HUES64 (cell line): ENCODE measurements around the gene FLNC.

Source experiments
- H3K27ac ChIP-seq: 2 replicates; pipeline ENCODE4 v1.7.0; 2013; ENCODE audit warnings: low read depth, low read length, inconsistent platforms
- H3K27me3 ChIP-seq: 2 replicates; pipeline ENCODE4 v1.6.1; 2013; ENCODE audit warnings: mild to moderate bottlenecking, low read length; ENCODE audit not compliant: insufficient read depth
- H3K36me3 ChIP-seq: 2 replicates; pipeline ENCODE4 v1.6.1; 2013; ENCODE audit warnings: mild to moderate bottlenecking, low read length; ENCODE audit not compliant: insufficient read depth
- H3K4me1 ChIP-seq: 2 replicates; pipeline ENCODE4 v1.6.1; 2013; ENCODE audit warnings: mild to moderate bottlenecking, low read length, moderate library complexity; ENCODE audit not compliant: insufficient read depth
- H3K4me3 ChIP-seq: 2 replicates; pipeline ENCODE4 v1.5.1; 2013; ENCODE audit warnings: mild to moderate bottlenecking, low read length, moderate library complexity
- H3K9ac ChIP-seq: 2 replicates; pipeline ENCODE4 v1.6.1; 2013; ENCODE audit warnings: mild to moderate bottlenecking, low read depth, low read length
- H3K9me3 ChIP-seq: 2 replicates; pipeline ENCODE4 v1.6.1; 2013; ENCODE audit warnings: low read depth, low read length; ENCODE audit not compliant: insufficient read depth
- WGBS: fragments of 150-250, 120-280 bp; methylation state at CpG from one replicate; pipeline ENCODE4 v1.1.7; 2013; ENCODE audit warnings: missing lambda C conversion rate; 5-methylcytosine and 5-hydroxymethylcytosine counted together

Gene FLNC

GRCh38 chr7:128856001-128856718 is 26.0 kb downstream of the FLNC start:
- Histone ChIP-seq H3K4me1 (no peaks in the 10 kb centered on the region), H3K36me3 (peaks cover 47% of the 10 kb centered on the region), H3K4me3 (no peak overlapping the region), H3K9me3 (no peaks in the 10 kb centered on the region), H3K27me3 (no peaks in the 10 kb centered on the region), H3K9ac (no peak overlapping the region), H3K27ac (no peak overlapping the region)
- WGBS = 95% methylated on average over 17 of the region's 17 CpGs

GRCh38 chr7:128858380-128859231 is 28.4 kb downstream of the FLNC start:
- no peak overlapping the region for H3K9ac ChIP-seq
- H3K4me3 ChIP-seq = no peak overlapping the region
- H3K36me3 ChIP-seq = peaks cover 26% of the 10 kb centered on the region; the same call in 1 of the 2 replicates
- H3K4me1 ChIP-seq = 0 out of 2 replicates have a peak, but pooled peaks cover under 1% of the 10 kb centered on the region
- WGBS = 93% methylated on average over 18 of the region's 18 CpGs
- H3K9me3 ChIP-seq = no peaks in the 10 kb centered on the region
- H3K27ac ChIP-seq = no peak overlapping the region
- H3K27me3 ChIP-seq = no peaks in the 10 kb centered on the region

DNA sequence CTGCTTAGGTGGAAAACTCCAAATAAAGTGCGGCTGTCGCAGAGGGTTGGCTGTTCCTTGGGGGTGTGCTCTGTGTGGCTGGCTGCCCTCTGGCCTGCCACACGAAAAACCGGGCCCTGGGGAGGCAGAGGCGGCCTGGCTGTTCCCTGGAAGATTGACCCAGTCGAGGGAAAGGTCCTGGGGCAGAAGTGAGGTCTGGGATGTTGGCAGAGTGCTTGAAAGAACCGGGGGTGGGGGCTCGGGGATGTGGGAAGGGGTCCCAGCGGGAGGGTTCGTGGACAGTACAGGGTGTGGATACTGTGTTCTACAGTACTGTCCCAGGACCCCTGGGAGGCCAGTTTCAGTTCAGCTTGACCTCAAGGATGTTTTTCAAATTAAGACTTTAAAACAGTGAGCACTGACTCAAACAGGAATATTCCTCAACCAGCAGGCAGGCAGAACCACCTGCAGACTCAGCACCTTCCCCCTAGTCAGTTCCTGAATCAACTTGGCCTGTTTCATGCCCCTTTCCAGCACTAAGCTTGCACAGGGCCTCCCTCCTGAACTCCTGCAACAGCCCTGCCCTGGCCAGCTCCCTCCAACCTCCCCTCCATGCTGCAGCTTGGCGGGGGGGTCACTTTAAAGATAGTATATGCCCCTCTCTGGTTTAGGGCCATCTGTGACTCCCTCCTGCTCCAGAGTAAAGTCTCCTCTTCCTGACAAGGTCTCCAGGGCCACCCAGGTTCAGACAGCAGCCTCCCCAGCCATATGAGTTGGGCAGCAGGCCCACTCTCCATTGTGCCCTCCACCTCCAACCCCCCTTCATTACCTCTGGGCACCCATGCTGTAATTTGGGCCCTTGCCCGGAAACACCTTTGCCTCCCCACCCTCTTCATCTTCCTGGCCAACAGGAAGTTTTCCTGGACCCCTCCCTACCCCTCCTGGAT is 29.3 kb downstream of the FLNC start:
- 92% methylated on average over 12 of the region's 12 CpGs for WGBS
- Histone ChIP-seq H3K4me1 (0 out of 2 replicates have a peak, but pooled peaks cover 3% of the 10 kb centered on the region), H3K9ac (no peak overlapping the region), H3K9me3 (no peaks in the 10 kb centered on the region), H3K27me3 (no peaks in the 10 kb centered on the region), H3K36me3 (peaks cover 17% of the 10 kb centered on the region; the same call in 1 of the 2 replicates), H3K27ac (peak overlapping the region; percentile 22; the same call in 1 of the 2 replicates), H3K4me3 (no peak overlapping the region)

- 0 out of 2 replicates have a peak, but pooled peaks cover 3% of the 10 kb centered on the region for H3K4me1 ChIP-seq
Observed at GRCh38 chr7:128860158-128861073, 30.2 kb downstream of the FLNC start.

GRCh38 chr7:128861957-128862570 is 31.9 kb downstream of the FLNC start:
- H3K4me1 ChIP-seq = 0 out of 2 replicates have a peak, but pooled peaks cover 3% of the 10 kb centered on the region
- peaks cover 3% of the 10 kb centered on the region for H3K27me3 ChIP-seq
- peak overlapping the region; percentile 43 for H3K9ac ChIP-seq
- H3K27ac ChIP-seq = no peak overlapping the region
- WGBS = 77% methylated on average over 15 of the region's 15 CpGs
- H3K36me3 ChIP-seq = peaks cover 4% of the 10 kb centered on the region; the same call in 1 of the 2 replicates
- peak overlapping the region; percentile 81 for H3K4me3 ChIP-seq
- no peaks in the 10 kb centered on the region for H3K9me3 ChIP-seq

More at GRCh38 chr7:128860158-128861073, 30.2 kb downstream of the FLNC start:
- no peaks in the 10 kb centered on the region for H3K9me3 ChIP-seq
- H3K36me3 ChIP-seq = peaks cover 11% of the 10 kb centered on the region; the same call in 1 of the 2 replicates
- no peak overlapping the region for H3K4me3 ChIP-seq
- H3K27ac ChIP-seq = peak overlapping the region; percentile 22; the same call in 1 of the 2 replicates
- 74% methylated on average over 9 of the region's 10 CpGs for WGBS
- no peak overlapping the region for H3K9ac ChIP-seq
- H3K27me3 ChIP-seq = no peaks in the 10 kb centered on the region

DNA sequence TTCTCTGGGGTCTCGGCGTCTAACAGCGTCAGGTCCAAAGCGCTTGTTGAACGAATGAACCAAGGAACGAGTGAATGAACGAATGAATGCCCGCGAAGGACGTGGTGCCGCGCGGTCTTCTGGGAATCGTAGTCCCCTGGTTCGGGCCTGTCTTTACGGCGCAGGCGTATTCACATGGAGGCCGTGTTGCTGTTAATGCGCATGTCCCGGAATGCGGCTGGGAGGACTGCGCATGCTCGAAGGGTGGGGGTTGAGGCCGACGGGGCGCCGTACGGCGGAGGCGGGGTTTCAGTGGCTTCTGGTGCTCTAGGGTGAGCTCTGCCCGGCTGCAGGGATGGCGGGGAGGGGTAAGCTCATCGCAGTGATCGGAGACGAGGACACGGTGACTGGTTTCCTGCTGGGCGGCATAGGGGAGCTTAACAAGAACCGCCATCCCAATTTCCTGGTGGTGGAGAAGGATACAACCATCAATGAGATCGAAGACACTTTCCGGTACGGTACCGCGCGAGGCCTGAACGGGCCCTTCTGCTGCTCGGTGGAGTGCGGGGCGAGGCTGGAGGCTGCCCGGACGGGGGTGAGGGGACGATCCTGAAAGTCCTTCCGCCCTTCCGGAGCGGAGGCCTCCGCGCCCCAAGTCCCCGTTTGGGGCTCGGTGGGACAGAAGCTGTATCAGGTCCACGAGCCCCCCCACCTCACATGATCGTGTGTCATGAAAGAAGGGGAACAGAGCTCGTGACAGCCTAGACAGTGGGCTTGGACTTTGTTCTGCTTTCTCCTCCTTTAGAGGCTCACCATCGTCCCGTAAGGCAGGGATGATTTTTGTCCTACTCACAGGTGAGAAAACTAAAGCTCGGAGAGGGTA is 32.6 kb downstream of the FLNC start, which contains the start of gene ATP6V1F:
Gene ATP6V1F, plus strand, starts transcription at position 286 of the 862 bp plus-strand sequence. Its CDS starts 49 bp downstream, at position 335.
- Histone ChIP-seq H3K27ac (no peak within 1 kb of the TSS), H3K4me3 (peak within 1 kb of the TSS; percentile 81), H3K4me1 (peaks cover 4% of the 10 kb centered on the region; the same call in 1 of the 2 replicates), H3K27me3 (peaks cover 10% of the 10 kb centered on the region), H3K9ac (peak within 1 kb of the TSS; percentile 43), H3K36me3 (peaks cover 4% of the 10 kb centered on the region; the same call in 1 of the 2 replicates), H3K9me3 (no peaks in the 10 kb centered on the region)
- WGBS = 1% methylated on average over 65 of the region's 65 CpGs

GRCh38 chr7:128863433-128863989 is 33.3 kb downstream of the FLNC start:
- H3K27ac ChIP-seq = no peak overlapping the region
- peak overlapping the region; percentile 81 for H3K4me3 ChIP-seq
- H3K4me1 ChIP-seq = peaks cover 9% of the 10 kb centered on the region; the same call in 1 of the 2 replicates
- peaks cover 17% of the 10 kb centered on the region for H3K27me3 ChIP-seq
- 6% methylated on average over 6 of the region's 6 CpGs for WGBS
- peaks cover 4% of the 10 kb centered on the region; the same call in 1 of the 2 replicates for H3K36me3 ChIP-seq
- no peaks in the 10 kb centered on the region for H3K9me3 ChIP-seq
- H3K9ac ChIP-seq = peak overlapping the region; percentile 42

- Histone ChIP-seq H3K9me3 (no peaks in the 10 kb centered on the region), H3K27ac (no peak overlapping the region), H3K4me3 (no peak overlapping the region), H3K36me3 (peaks cover 4% of the 10 kb centered on the region; the same call in 1 of the 2 replicates), H3K4me1 (peaks cover 9% of the 10 kb centered on the region; the same call in 1 of the 2 replicates), H3K9ac (no peak overlapping the region), H3K27me3 (peaks cover 35% of the 10 kb centered on the region)
- WGBS = 96% methylated on average over 12 of the region's 12 CpGs
Observed at GRCh38 chr7:128865303-128865702, 35.1 kb downstream of the FLNC start.
